H1 (cell line): ENCODE measurements around the gene NT5DC1. TPM values are rescaled to one million over a fixed set of nuclear protein-coding genes. Genes with fewer than 3 reads are reported as not detected.

ENCODE experiments used
- CTCF ChIA-PET: fragments of 300-600 bp; sonication (Branson Sonifier 250); formaldehyde crosslinking; loops from one replicate; lab custom pipeline; 2021; ENCODE audit not compliant: partially characterized antibody; lab: Charles Lee
- POLR2A ChIA-PET: fragments of 300-600 bp; sonication (Branson Sonifier 250); formaldehyde crosslinking; loops from one replicate; lab custom pipeline; 2021; ENCODE audit warnings: inconsistent platforms; ENCODE audit not compliant: partially characterized antibody; lab: Charles Lee
- DNase-seq, 2 experiments: peaks; one replicate each; pipeline versions ENCODE4 v3.0.0 to v3.0.0-alpha.2; 2010 to 2022; ENCODE audit warnings: low spot score in 2 of 2, low read depth in 1 of 2, mixed read lengths in 1 of 2
- FAIRE-seq: peaks from 2 replicates; lab custom pipeline; 2011; peaks lifted over from hg19 to GRCh38; lab: Jason Lieb, UNC
- H2AFZ ChIP-seq: 2 replicates; pipeline ENCODE4 v1.8.1; 2012; ENCODE audit warnings: low read length, inconsistent platforms
- H2AK5ac ChIP-seq: 2 replicates; pipeline ENCODE4 v1.6.1; 2013; ENCODE audit warnings: low read depth, low read length
- H2BK120ac ChIP-seq: replicated peaks from 2 replicates; pipeline ENCODE3; 2013; ENCODE audit warnings: low read depth, low read length, inconsistent platforms
- H2BK12ac ChIP-seq: 2 replicates; pipeline ENCODE4 v1.6.1; 2013; ENCODE audit warnings: low read depth, low read length
- H2BK15ac ChIP-seq: 2 replicates; pipeline ENCODE4 v1.6.1; 2013; ENCODE audit warnings: low read length
- H2BK20ac ChIP-seq: 2 replicates; pipeline ENCODE4 v1.6.1; 2013; ENCODE audit warnings: low read length
- H2BK5ac ChIP-seq: 2 replicates; pipeline ENCODE4 v1.6.1; 2013; ENCODE audit warnings: low read depth, low read length
- H3K14ac ChIP-seq: 2 replicates; pipeline ENCODE4 v1.6.1; 2013; ENCODE audit warnings: inconsistent platforms; ENCODE audit not compliant: insufficient read length
- H3K18ac ChIP-seq: 2 replicates; pipeline ENCODE4 v1.6.1; 2013; ENCODE audit warnings: low read length; ENCODE audit errors: extremely low read depth
- H3K23ac ChIP-seq: 2 replicates; pipeline ENCODE4 v1.6.1; 2013; ENCODE audit warnings: inconsistent platforms; ENCODE audit not compliant: insufficient read length
- H3K23me2 ChIP-seq: 2 replicates; pipeline ENCODE4 v1.6.1; 2013; ENCODE audit warnings: low read depth, low read length
- H3K27ac ChIP-seq: 2 replicates; pipeline ENCODE4 v1.6.1; 2011; ENCODE audit warnings: low read depth, low read length, inconsistent platforms
- H3K27me3 ChIP-seq, 4 experiments: replicated peaks in 1 of 4; 1 replicate in 1 of 4; 2 replicates in 3 of 4; pipeline versions ENCODE4 v1.6.1 to v1.8.1; 2011 to 2013; ENCODE audit warnings: low read length in 3 of 4, mild to moderate bottlenecking in 3 of 4, inconsistent platforms in 2 of 4, mixed read lengths in 2 of 4, moderate library complexity in 1 of 4; ENCODE audit not compliant: control insufficient read depth in 3 of 4, insufficient read depth in 3 of 4; ENCODE audit errors: extremely low read depth in 1 of 4
- H3K36me3 ChIP-seq, 4 experiments: 2 replicates each; pipeline versions ENCODE4 v1.6.1 to v1.8.1; 2011 to 2013; ENCODE audit warnings: mild to moderate bottlenecking in 4 of 4, low read length in 3 of 4, moderate library complexity in 2 of 4, control low read depth in 1 of 4, inconsistent platforms in 1 of 4; ENCODE audit not compliant: insufficient read depth in 4 of 4, control insufficient read depth in 2 of 4
- H3K4ac ChIP-seq: replicated peaks from 2 replicates; pipeline ENCODE3; 2013; ENCODE audit warnings: low read length, low read depth, mixed read lengths, inconsistent platforms; ENCODE audit not compliant: insufficient read length
- H3K4me1 ChIP-seq, 4 experiments: replicated peaks in 1 of 4; 1 replicate in 1 of 4; 2 replicates in 3 of 4; pipeline versions ENCODE4 v1.6.1 to v1.8.1; 2011 to 2013; ENCODE audit warnings: low read length in 3 of 4, inconsistent platforms in 2 of 4, mixed read lengths in 1 of 4; ENCODE audit not compliant: insufficient read depth in 4 of 4, control insufficient read depth in 3 of 4
- H3K4me2 ChIP-seq, 2 experiments: 2 replicates each; pipeline versions ENCODE4 v1.6.1 to v1.8.1; 2011 to 2013; ENCODE audit warnings: low read depth in 2 of 2, low read length in 2 of 2, control low read depth in 1 of 2, inconsistent platforms in 1 of 2, mild to moderate bottlenecking in 1 of 2; ENCODE audit not compliant: insufficient read depth in 1 of 2
- H3K4me3 ChIP-seq, 4 experiments: fragments of 200-600, 300-600 bp in 1 of 4; sonication (generic), shearing (Covaris generic), sonication (Bioruptor Twin) in 1 of 4; 2 replicates each; pipeline versions ENCODE4 v1.5.1 to v1.8.1; 2011 to 2016; ENCODE audit warnings: low read length in 4 of 4, low read depth in 3 of 4, control low read depth in 2 of 4, inconsistent platforms in 2 of 4, mild to moderate bottlenecking in 2 of 4, mixed read lengths in 1 of 4, moderate library complexity in 1 of 4; ENCODE audit not compliant: insufficient read depth in 2 of 4; ENCODE audit errors: extremely low read depth in 1 of 4
- H3K56ac ChIP-seq: replicated peaks from 2 replicates; pipeline ENCODE3; 2013; ENCODE audit warnings: low read depth, mild to moderate bottlenecking, mixed read lengths, low read length, inconsistent platforms; ENCODE audit not compliant: insufficient read length
- H3K79me1 ChIP-seq: 2 replicates; pipeline ENCODE4 v1.6.1; 2013; ENCODE audit warnings: low read depth, low read length, control low read depth
- H3K79me2 ChIP-seq, 2 experiments: 2 replicates each; pipeline versions ENCODE4 v1.6.1 to v1.8.1; 2012 to 2013; ENCODE audit warnings: low read length in 2 of 2, mild to moderate bottlenecking in 2 of 2, inconsistent platforms in 1 of 2; ENCODE audit not compliant: insufficient read depth in 2 of 2, control insufficient read depth in 1 of 2
- H3K9ac ChIP-seq, 4 experiments: replicated peaks in 1 of 4; 1 replicate in 1 of 4; 2 replicates in 3 of 4; pipeline versions ENCODE4 v1.6.1 to v1.8.1; 2011 to 2013; ENCODE audit warnings: low read depth in 3 of 4, low read length in 3 of 4, control low read depth in 2 of 4, mild to moderate bottlenecking in 2 of 4, moderate library complexity in 2 of 4, inconsistent platforms in 1 of 4; ENCODE audit errors: extremely low read depth in 1 of 4
- H3K9me3 ChIP-seq, 2 experiments: 2 replicates each; pipeline versions ENCODE4 v1.6.1 to v1.8.1; 2012 to 2013; ENCODE audit warnings: mild to moderate bottlenecking in 2 of 2, moderate library complexity in 2 of 2, control low read depth in 1 of 2, inconsistent platforms in 1 of 2, low read depth in 1 of 2, low read length in 1 of 2, mixed read lengths in 1 of 2; ENCODE audit not compliant: insufficient read depth in 2 of 2
- H4K20me1 ChIP-seq, 2 experiments: replicated peaks in 1 of 2; 2 replicates each; pipeline versions ENCODE3 to v1.8.1; 2011 to 2013; ENCODE audit warnings: inconsistent platforms in 2 of 2, low read length in 2 of 2, mild to moderate bottlenecking in 1 of 2; ENCODE audit not compliant: insufficient read depth in 2 of 2, control insufficient read depth in 1 of 2
- H4K5ac ChIP-seq: 2 replicates; pipeline ENCODE4 v1.6.1; 2013; ENCODE audit warnings: low read length, low read depth, mixed read lengths, inconsistent platforms; ENCODE audit not compliant: insufficient read length
- H4K8ac ChIP-seq: 2 replicates; pipeline ENCODE4 v1.8.0; 2013; ENCODE audit warnings: mild to moderate bottlenecking, moderate library complexity, low read length, inconsistent platforms; ENCODE audit not compliant: insufficient read depth; ENCODE audit errors: extremely low read depth
- H4K91ac ChIP-seq: replicated peaks from 2 replicates; pipeline ENCODE3; 2013; ENCODE audit warnings: low read length, mixed read lengths, inconsistent platforms; ENCODE audit not compliant: insufficient read length
- BRCA1 ChIP-seq: IDR thresholded peaks from 2 replicates; pipeline ENCODE4 v1.6.1; 2012; ENCODE audit warnings: low read depth, low read length, improper control_type of control experiment
- CBX5 ChIP-seq: fragments of 300-800, 300-1000 bp; sonication (generic); IDR thresholded peaks from 2 replicates; pipeline ENCODE4 v1.7.1; 2016; ENCODE audit warnings: antibody characterized with exemption, low read length, low read depth
- EGR1 ChIP-seq: IDR thresholded peaks from 2 replicates; pipeline ENCODE4 v1.6.1; 2011; ENCODE audit warnings: low read depth, low read length, borderline replicate concordance
- JUND ChIP-seq: IDR thresholded peaks from 2 replicates; pipeline ENCODE4 v1.6.1; 2011; ENCODE audit warnings: mild to moderate bottlenecking, improper control_type of control experiment, low read length
- RNF2 ChIP-seq: fragments of 200-900, 300-1000 bp; sonication (generic); IDR thresholded peaks from 2 replicates; pipeline ENCODE4 v1.7.1; 2016; ENCODE audit warnings: borderline replicate concordance, low read depth, mild to moderate bottlenecking, antibody characterized with exemption, low read length; ENCODE audit not compliant: poor library complexity, severe bottlenecking; ENCODE audit errors: missing control alignments
- SIN3A ChIP-seq, 2 experiments: IDR thresholded peaks in 1 of 2; conservative IDR thresholded peaks in 1 of 2; 2 replicates each; pipeline ENCODE4 v1.6.1; 2011 to 2012; ENCODE audit warnings: low read length in 2 of 2, improper control_type of control experiment in 1 of 2, low read depth in 1 of 2, mild to moderate bottlenecking in 1 of 2
- SIRT6 ChIP-seq: IDR thresholded peaks from one replicate; pipeline ENCODE4 v1.7.1; 2012; ENCODE audit warnings: low read length, inconsistent platforms
- SP2 ChIP-seq: IDR thresholded peaks from 2 replicates; pipeline ENCODE4 v1.6.1; 2012; ENCODE audit warnings: mild to moderate bottlenecking, low read length, inconsistent platforms
- SRF ChIP-seq: IDR thresholded peaks from 2 replicates; pipeline ENCODE4 v1.6.1; 2011; ENCODE audit warnings: mild to moderate bottlenecking, low read depth, low read length, moderate library complexity
- polyA plus RNA-seq, 7 experiments: library from polyadenylated mRNA; depleted of rRNA in 3 of 7; stranded (reverse) in 5 of 7; unstranded in 2 of 7; fragments of >200 nt in 5 of 7; fragments of 200-250 nt in 2 of 7; gene quantifications; 1 replicate in 5 of 7; 2 replicates in 1 of 7; 4 replicates in 1 of 7; pipeline versions ENCODE4 v1.2.1 to v1.2.3, GENCODE V29; 2011 to 2013; ENCODE audit warnings: missing spikeins in 2 of 7, mixed read lengths in 2 of 7
- total RNA-seq: library from RNA; stranded (reverse); fragmentation: NEBNext Ultra II Directional; extraction: Animal tissue kit (Norgen Biotek cat#: 25700); gene quantifications from 2 replicates; pipeline ENCODE4 v1.2.1, GENCODE V29; 2021

The NT5DC1 gene
- total and polyA plus RNA-seq, 2 of the 8 experiments (the other 6 are each of a cell fraction or from before 2014, with no cell fraction given): 25.3 to 72.7 TPM

DNA sequence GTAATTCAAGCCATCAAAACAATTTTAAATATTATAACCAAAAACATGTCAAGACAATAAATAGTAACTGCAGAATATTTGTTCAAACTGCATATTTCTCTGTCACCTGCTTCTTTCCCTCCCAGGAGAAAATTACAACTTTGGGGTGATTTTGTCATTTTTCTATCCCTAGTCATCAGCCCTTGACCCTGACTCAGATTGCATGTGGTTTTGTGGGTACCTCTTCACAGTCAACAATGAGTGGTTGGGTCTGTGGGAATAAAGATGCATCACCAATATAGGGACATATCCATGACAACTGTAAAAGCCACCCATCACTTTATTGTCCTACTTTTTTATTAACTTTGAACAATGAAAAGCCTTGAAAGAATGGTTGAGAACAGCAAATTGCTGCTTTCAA, 18.0 kb downstream of the NT5DC1 start:
- Histone ChIP-seq H4K20me1 (no peaks in the 10 kb centered on the region), H3K23me2 (no peaks in the 10 kb centered on the region), H2BK5ac (no peak overlapping the region), H3K56ac (no peak overlapping the region), H3K23ac (no peak overlapping the region), H2BK15ac (no peak overlapping the region), H2BK120ac (no peak overlapping the region), H3K14ac (no peak overlapping the region), H2AK5ac (no peak overlapping the region), H4K91ac (no peak overlapping the region), H3K4me1 (no peaks in the 10 kb centered on the region), H3K27me3 (no peaks in the 10 kb centered on the region), H3K27ac (no peak overlapping the region), H3K9ac (no peak overlapping the region), H3K36me3 (peaks cover 0 to 57% (median 19%) of the 10 kb centered on the region in 4 experiments; a peak in 7 of 8 replicates), H3K4me3 (no peak overlapping the region), H3K4me2 (no peak overlapping the region), H2BK12ac (no peak overlapping the region), H3K79me1 (no peaks in the 10 kb centered on the region), H4K5ac (no peak overlapping the region), H3K18ac (no peak overlapping the region), H3K79me2 (no peaks in the 10 kb centered on the region), H2AFZ (no peak overlapping the region), H3K4ac (no peak overlapping the region), H4K8ac (no peak overlapping the region), H2BK20ac (no peak overlapping the region), H3K9me3 (no peaks in the 10 kb centered on the region)
- no peak for DNase-seq
- CTCF ChIA-PET: interaction anchor here (1.0 to 2.7 kb wide), 3 partner anchors 8 to 17 kb away, joined by 3 to 13 read pairs (median 4); no protein-coding TSS in a partner anchor
- TF ChIP-seq SRF: no peak
- TF ChIP-seq RNF2: no peak
- no peak for TF ChIP-seq EGR1
- TF ChIP-seq SIN3A (conservative IDR thresholded peaks at IDR 0.05 in 1 of 2, IDR thresholded peaks at IDR 0.05 in 1 of 2; ENCODE audit: low read depth in 1 of 2, low read length in 2 of 2): no peak
- no peak for TF ChIP-seq BRCA1
- TF ChIP-seq SIRT6: no peak
- TF ChIP-seq JUND: no peak
- TF ChIP-seq SP2: no peak
- TF ChIP-seq CBX5: no peak
- POLR2A ChIA-PET: interaction anchor here (1.5 kb wide), 1 partner anchor 12 kb away, joined by 3 read pairs; no protein-coding TSS in a partner anchor
- FAIRE-seq: no peak
